Limb (tissue), 2 donors: ENCODE results near the gene DPEP2.
"Not testable (repeated sequence)": the region's sequence is repeated elsewhere in the genome, so short reads cannot be mapped to it uniquely, and the experiment has no call there.

ENCODE experiments used
- DNase-seq, 2 donors: peaks; one replicate each; pipeline ENCODE4 v3.0.0-alpha.2; 2016; ENCODE audit errors: extremely low spot score in 2 of 2

DPEP2 gene

DNA sequence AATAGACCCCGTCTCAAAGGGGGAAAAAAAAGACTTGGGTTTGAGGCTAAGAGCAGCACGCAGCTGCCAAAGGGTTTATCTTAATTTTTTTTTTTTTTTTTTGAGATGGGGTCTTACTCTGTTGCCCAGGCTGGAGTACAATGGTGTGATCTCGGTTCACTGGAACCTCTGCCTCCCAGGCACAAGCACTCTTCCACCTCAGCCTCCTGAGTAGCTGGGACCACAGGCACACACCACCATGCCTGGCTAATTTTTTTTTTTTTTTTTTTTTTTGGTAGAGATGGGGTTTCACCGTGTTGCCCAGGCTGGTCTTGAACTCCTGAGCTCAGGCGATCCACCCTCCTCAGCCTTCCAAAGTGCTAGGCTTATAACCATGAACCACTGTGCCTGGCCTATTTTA, 61.6 kb downstream of the DPEP2 start:
- DNase-seq: not testable (repeated sequence)
